Cardiac fibroblast (primary cell): Measurements from ENCODE around the gene LIN7C.
"Not testable (repeated sequence)": the region's sequence is repeated elsewhere in the genome, so short reads cannot be mapped to it uniquely, and the experiment has no call there.

Experiments used
- DNase-seq, 2 donors: peaks; one replicate each; pipeline versions ENCODE4 v3.0.0 to v3.0.0-alpha.2; 2010; ENCODE audit warnings: low read depth in 2 of 2
- H3K4me3 ChIP-seq, 2 donors: replicated peaks in 1 of 2; 1 replicate in 1 of 2; 2 replicates in 1 of 2; pipeline ENCODE4 v1.5.1; 2011; ENCODE audit warnings: low read depth in 2 of 2, low read length in 2 of 2, mild to moderate bottlenecking in 2 of 2, moderate library complexity in 1 of 2
- TF ChIP-seq, protein P1 (sequence below): IDR thresholded peaks from one replicate; pipeline ENCODE4 v1.5.1; 2011; ENCODE audit warnings: low read depth, mild to moderate bottlenecking, low read length, inconsistent platforms

The LIN7C gene

DNA sequence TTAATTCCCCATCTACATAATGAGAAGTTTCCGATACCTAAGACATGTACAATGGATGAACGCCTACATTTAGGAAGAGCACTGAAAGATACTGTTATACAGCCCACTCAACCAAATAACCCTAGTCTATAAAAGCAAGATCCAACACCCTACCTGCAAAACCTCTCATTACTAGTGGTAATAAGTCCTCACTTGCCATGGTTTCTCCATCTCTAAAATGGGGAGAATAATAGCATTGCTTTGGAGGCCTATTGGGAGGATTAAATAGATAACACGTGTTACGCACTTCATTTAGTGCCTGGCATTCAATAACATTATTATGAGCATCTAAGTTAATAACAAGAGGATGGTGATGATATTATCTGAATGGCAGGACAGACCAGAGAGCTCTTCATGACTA lies 50.9 kb downstream of the LIN7C start:
- TF ChIP-seq, protein P1, sequence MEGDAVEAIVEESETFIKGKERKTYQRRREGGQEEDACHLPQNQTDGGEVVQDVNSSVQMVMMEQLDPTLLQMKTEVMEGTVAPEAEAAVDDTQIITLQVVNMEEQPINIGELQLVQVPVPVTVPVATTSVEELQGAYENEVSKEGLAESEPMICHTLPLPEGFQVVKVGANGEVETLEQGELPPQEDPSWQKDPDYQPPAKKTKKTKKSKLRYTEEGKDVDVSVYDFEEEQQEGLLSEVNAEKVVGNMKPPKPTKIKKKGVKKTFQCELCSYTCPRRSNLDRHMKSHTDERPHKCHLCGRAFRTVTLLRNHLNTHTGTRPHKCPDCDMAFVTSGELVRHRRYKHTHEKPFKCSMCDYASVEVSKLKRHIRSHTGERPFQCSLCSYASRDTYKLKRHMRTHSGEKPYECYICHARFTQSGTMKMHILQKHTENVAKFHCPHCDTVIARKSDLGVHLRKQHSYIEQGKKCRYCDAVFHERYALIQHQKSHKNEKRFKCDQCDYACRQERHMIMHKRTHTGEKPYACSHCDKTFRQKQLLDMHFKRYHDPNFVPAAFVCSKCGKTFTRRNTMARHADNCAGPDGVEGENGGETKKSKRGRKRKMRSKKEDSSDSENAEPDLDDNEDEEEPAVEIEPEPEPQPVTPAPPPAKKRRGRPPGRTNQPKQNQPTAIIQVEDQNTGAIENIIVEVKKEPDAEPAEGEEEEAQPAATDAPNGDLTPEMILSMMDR, result no peak
- no peak overlapping the region for H3K4me3 ChIP-seq
- DNase-seq, result no peak

DNA sequence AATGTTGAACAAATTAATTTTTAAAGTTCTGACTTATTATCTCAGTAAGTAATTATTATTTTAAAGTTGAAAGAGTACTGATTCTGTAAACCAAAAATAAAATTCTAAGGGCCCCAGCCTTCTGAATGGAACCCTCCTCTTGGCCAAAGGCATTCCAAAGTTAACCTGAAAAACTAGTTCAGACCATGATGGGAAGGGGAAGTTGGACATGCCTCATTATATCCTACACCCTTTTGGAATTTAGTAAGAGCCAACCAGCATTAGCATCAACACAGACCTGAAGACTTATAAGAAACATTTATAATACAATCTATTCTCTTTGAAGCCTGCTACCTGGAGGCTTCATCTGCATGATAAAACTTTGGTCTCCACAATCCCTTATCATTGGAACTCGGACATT lies 52.9 kb downstream of the LIN7C start:
- no peak for DNase-seq
- no peak overlapping the region for H3K4me3 ChIP-seq
- TF ChIP-seq, protein P1, result no peak

DNA sequence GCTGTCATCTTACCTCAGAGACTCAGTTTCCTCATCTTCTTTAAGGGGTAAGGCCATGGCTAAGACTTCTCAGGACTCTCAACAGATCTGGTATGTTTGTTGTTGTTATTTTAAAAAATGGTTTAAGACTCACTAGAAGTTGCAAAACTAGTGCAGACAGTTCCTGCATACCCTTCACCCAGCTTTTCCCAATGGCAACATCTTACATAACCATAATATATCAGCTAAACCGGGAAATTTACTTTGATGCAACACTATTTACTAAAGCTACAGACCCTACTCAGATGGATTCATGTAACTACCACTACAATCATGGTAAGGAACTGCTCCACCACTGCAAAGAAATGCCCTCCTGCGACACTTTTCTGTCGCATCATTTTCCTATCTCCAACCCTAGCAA lies 54.4 kb downstream of the LIN7C start:
- no peak overlapping the region for H3K4me3 ChIP-seq
- no peak for DNase-seq
- TF ChIP-seq, protein P1, result no peak

DNA sequence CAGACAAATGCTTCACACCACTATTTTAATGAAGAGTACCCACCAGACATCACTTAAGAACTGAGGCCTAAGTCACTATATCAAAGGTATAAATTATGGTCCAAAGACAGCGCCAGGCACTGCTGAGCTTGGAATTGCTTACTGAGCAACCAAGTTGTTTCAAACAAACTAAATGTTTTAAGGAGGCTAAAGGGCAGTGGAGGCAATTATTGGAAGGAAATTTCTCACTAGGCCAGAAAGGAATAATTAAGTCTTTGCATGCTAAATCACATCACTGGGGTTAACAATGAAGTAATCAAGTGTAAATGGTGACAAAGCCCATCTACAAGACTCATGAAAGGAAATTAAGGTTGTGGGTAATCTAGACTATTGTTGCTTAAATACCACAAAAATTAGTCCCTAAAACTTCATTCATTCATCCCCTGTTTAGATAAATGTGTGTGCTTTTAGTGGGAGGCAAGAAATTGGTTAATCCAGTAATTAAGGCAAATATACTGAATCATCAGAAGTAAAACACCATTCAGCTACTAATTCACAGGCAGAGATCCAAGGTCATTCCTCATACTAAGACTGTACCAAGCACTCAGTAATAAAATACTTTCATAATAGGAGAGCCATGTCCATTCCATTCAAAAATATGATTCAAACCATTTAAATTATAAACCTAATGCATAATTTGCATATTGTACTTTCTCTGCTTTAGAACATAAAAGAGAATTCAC lies 55.2 kb downstream of the LIN7C start:
- TF ChIP-seq, protein P1, result no peak
- DNase-seq, result peak in 1 of 2 donors; percentile 24
- no peak overlapping the region for H3K4me3 ChIP-seq

DNA sequence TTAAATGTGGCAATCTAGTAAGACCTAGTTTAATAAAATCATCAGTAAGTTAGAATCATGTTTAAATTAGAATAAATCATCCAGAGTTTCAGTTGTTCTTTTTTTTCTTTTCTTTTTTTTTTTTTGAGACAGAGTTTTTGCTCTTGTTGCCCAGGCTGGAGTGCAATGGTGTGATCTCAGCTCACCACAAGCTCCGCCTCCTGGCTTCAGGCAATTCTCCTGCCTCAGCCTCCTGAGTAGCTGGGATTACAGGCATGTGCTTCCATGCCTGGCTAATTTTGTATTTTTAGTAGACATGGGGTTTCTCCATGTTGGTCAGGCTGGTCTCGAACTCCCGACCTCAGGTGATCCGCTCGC lies 58.4 kb downstream of the LIN7C start:
- DNase-seq, H3K4me3 ChIP-seq: not testable (repeated sequence)

DNA sequence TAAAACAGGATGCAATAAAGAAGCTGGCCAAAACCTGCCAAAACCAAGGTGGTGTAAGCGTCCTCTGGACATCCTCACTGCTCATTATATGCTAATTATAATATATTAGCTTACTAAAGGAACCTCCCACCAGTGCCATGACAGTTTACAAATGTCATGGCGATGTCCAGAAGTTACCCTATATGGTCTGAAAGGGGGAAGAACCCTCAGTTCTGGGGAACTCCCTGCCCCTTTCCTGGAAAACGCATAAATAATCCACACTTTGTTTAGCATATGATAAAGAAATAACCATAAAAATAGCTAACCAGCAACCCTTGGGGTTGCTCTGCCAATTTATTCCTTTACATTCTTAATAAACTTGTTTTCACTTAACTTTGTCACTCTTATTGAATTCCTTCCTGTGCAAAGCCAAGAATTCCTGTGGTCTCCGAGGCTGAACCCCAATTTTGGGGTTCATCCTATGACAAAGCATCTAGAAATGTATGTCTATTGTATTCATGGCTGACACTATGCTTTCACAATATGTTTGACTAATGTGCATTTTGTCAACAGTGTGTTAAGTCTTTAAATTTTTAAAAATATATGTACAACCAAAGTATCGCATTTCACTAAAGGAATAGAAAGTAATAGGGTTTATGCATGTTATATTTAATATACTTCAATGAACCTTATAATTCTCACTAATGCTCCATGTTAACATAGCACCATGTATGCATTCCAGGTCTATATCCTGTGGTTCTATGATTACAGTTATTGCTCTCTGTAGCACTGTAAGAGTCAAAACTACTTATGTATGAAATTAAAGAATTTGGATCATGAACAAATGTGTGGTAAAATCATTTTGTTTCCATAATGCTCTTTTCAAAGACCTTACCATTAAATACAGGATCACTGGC lies 59.0 kb downstream of the LIN7C start:
- TF ChIP-seq, protein P1, result no peak
- H3K4me3 ChIP-seq, result no peak overlapping the region
- DNase-seq, result peak; percentile 37 to 85

DNA sequence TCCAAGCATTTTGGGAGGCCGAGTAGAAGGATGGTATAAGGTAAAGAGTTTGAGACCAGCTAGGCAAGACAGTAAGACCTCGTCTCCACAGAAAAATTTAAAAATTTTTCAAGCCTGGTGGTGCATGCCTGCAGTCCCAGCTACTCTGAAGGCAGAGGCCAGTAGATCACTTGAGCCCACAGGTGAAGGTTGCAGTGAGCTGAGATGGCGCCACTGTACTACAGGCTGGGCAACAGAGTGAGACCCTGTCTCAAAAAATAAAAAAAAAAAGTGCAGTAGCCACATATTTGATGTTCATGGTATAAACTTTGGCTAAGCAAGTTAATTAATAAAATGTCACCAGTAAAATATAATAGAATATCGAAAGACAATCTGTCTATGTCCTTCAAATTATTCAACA lies 60.9 kb downstream of the LIN7C start:
- TF ChIP-seq, protein P1, result no peak
- DNase-seq, result no peak
- H3K4me3 ChIP-seq, result no peak overlapping the region
